ENCODE measurements around the gene VAV3. TPM values are rescaled to one million over a fixed set of nuclear protein-coding genes. Genes with fewer than 3 reads are reported as not detected.

The VAV3 gene
- total RNA-seq, 1 experiment from 2014 or later = 10.0 TPM

DNA sequence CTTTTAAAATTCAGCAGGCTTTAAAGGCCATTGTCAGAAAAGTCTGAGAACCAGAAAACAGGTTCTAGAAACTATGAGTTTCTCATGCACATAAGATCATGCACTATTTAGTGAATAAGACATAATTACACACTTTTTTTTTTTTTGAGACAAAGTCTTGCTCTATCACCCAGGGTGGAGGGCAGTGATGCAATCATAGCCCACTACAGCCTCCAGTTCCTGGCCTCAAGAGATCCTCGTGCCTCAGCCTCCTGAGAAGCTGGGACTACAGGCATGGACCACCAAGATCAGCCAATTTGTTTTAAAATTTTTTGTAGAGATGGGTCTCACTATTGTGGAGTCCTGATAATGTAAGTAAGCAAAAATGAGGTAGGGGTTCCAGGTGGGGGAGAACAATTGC is 134.9 kb downstream of the VAV3 start (continued):
- TF ChIP-seq ESRRA (CRISPR knock-in tag; IDR thresholded peaks at IDR 0.05; ENCODE audit: borderline replicate concordance) (no peak), SOX15 (CRISPR knock-in tag; IDR thresholded peaks at IDR 0.05) (no peak)
- TF ChIP-seq, protein P1, sequence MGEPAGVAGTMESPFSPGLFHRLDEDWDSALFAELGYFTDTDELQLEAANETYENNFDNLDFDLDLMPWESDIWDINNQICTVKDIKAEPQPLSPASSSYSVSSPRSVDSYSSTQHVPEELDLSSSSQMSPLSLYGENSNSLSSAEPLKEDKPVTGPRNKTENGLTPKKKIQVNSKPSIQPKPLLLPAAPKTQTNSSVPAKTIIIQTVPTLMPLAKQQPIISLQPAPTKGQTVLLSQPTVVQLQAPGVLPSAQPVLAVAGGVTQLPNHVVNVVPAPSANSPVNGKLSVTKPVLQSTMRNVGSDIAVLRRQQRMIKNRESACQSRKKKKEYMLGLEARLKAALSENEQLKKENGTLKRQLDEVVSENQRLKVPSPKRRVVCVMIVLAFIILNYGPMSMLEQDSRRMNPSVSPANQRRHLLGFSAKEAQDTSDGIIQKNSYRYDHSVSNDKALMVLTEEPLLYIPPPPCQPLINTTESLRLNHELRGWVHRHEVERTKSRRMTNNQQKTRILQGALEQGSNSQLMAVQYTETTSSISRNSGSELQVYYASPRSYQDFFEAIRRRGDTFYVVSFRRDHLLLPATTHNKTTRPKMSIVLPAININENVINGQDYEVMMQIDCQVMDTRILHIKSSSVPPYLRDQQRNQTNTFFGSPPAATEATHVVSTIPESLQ (CRISPR knock-in tag; IDR thresholded peaks at IDR 0.05) = no peak
- TF ChIP-seq, protein P2, sequence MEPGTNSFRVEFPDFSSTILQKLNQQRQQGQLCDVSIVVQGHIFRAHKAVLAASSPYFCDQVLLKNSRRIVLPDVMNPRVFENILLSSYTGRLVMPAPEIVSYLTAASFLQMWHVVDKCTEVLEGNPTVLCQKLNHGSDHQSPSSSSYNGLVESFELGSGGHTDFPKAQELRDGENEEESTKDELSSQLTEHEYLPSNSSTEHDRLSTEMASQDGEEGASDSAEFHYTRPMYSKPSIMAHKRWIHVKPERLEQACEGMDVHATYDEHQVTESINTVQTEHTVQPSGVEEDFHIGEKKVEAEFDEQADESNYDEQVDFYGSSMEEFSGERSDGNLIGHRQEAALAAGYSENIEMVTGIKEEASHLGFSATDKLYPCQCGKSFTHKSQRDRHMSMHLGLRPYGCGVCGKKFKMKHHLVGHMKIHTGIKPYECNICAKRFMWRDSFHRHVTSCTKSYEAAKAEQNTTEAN (CRISPR knock-in tag; IDR thresholded peaks at IDR 0.05) = no peak

DNA sequence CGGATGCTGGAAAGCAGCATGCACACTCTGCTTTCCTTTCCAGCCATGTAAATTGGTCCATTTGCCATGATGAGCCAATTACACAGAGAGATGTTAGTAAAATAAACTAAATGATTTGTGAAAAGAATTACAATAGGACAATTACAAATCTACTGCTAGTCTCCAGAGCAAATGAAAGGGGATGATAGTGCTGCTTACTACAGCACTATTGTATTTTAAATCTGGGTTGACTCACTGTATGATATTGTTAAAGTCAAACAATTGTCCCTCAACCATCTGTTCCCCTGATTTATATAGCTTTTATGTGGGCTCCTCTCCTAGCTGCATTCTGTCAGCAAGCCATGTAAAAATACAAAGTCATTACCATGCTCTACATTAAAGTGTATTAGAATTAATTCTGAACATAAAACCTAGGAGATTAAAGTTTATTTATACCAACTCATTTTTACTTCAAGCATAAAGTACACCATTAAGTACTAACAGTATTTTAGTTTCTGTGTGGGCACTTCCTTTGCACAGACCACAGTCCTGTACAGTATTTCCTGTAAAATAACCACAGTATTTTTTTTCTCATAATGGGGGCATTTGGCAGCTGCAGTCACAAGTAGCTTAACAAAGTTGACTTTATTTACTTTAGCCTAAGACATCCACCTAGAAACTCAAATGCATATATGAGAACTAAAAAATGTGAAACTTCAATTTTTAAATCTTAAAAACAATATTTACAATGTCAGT is 135.8 kb downstream of the VAV3 start:
- Mint-ChIP-seq H3K9me3 (peaks cover 7% of the 10 kb centered on the region), H3K36me3 (no peaks in the 10 kb centered on the region), H3K4me1 (peaks cover 32% of the 10 kb centered on the region), H3K4me3 (no peak overlapping the region), H3K27ac (0 out of 2 replicates have a peak overlapping the region, but pooled peaks have one; percentile 28), H3K27me3 (ENCODE audit: low read depth) (no peaks in the 10 kb centered on the region)
- CTCF ChIA-PET = interaction anchor here (0.6 kb wide), 1 partner anchor 54 kb away, joined by 3 read pairs; no protein-coding TSS in a partner anchor
- TF ChIP-seq ZNF416 (CRISPR knock-in tag; IDR thresholded peaks at IDR 0.05) (no peak), EMX1 (CRISPR knock-in tag; IDR thresholded peaks at IDR 0.05) (no peak)
- TF ChIP-seq, protein P3, sequence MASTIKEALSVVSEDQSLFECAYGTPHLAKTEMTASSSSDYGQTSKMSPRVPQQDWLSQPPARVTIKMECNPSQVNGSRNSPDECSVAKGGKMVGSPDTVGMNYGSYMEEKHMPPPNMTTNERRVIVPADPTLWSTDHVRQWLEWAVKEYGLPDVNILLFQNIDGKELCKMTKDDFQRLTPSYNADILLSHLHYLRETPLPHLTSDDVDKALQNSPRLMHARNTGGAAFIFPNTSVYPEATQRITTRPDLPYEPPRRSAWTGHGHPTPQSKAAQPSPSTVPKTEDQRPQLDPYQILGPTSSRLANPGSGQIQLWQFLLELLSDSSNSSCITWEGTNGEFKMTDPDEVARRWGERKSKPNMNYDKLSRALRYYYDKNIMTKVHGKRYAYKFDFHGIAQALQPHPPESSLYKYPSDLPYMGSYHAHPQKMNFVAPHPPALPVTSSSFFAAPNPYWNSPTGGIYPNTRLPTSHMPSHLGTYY (CRISPR knock-in tag; IDR thresholded peaks at IDR 0.05) = no peak
- DNase-seq (ENCODE audit: low spot score) = no peak
- POLR2A ChIA-PET = interaction anchor here (0.6 kb wide), 1 partner anchor 311 kb away, joined by 3 read pairs; no protein-coding TSS in a partner anchor
- ATAC-seq = no peak

DNA sequence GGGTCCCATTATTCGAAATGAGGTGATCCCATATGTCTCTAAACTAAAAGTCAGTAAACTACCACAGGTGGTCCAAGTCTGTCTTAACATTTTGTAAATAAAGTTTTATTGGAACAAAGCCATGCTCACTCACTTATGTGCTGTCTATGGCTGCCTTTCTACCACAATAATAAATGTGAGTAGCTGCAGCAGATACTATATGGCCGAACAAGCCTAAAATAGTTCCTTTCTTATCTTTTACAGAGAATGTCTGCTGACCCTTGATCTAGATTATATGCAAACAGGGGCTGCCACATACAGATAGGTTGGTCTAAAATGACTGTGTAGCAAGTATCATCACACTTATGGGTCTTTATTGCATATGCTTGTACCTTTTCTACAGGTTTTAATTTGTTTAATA is 140.0 kb downstream of the VAV3 start:
- Mint-ChIP-seq H3K4me3 (no peak overlapping the region), H3K4me1 (peaks cover 32% of the 10 kb centered on the region), H3K27me3 (ENCODE audit: low read depth) (no peaks in the 10 kb centered on the region), H3K36me3 (peaks cover 7% of the 10 kb centered on the region; the same call in 1 of the 2 replicates), H3K9me3 (peaks cover 16% of the 10 kb centered on the region), H3K27ac (no peak overlapping the region)
- ChIA-PET POLR2A (no interaction called here), CTCF (no interaction called here)
- DNase-seq (ENCODE audit: low spot score) (no peak), ATAC-seq (no peak)
- no peak for TF ChIP-seq NR2C2 (CRISPR knock-in tag; IDR thresholded peaks at IDR 0.05)
- TF ChIP-seq ZNF396 (CRISPR knock-in tag; IDR thresholded peaks at IDR 0.05; ENCODE audit: borderline replicate concordance) = no peak
- no peak for TF ChIP-seq ZNF232 (CRISPR knock-in tag; IDR thresholded peaks at IDR 0.05)
- TF ChIP-seq, protein P4, sequence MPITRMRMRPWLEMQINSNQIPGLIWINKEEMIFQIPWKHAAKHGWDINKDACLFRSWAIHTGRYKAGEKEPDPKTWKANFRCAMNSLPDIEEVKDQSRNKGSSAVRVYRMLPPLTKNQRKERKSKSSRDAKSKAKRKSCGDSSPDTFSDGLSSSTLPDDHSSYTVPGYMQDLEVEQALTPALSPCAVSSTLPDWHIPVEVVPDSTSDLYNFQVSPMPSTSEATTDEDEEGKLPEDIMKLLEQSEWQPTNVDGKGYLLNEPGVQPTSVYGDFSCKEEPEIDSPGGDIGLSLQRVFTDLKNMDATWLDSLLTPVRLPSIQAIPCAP (CRISPR knock-in tag; IDR thresholded peaks at IDR 0.05) = no peak
- TF ChIP-seq ZNF263 (CRISPR knock-in tag; IDR thresholded peaks at IDR 0.05; ENCODE audit: low read depth) = no peak
- no peak for TF ChIP-seq CREM (CRISPR knock-in tag; IDR thresholded peaks at IDR 0.05)
- no peak for TF ChIP-seq ZNF138 (CRISPR knock-in tag; conservative IDR thresholded peaks at IDR 0.05)
- TF ChIP-seq SMAD4 (CRISPR knock-in tag; IDR thresholded peaks at IDR 0.05) = no peak
- no peak for TF ChIP-seq MYBL2 (CRISPR knock-in tag; IDR thresholded peaks at IDR 0.05)
- TF ChIP-seq, protein P5, sequence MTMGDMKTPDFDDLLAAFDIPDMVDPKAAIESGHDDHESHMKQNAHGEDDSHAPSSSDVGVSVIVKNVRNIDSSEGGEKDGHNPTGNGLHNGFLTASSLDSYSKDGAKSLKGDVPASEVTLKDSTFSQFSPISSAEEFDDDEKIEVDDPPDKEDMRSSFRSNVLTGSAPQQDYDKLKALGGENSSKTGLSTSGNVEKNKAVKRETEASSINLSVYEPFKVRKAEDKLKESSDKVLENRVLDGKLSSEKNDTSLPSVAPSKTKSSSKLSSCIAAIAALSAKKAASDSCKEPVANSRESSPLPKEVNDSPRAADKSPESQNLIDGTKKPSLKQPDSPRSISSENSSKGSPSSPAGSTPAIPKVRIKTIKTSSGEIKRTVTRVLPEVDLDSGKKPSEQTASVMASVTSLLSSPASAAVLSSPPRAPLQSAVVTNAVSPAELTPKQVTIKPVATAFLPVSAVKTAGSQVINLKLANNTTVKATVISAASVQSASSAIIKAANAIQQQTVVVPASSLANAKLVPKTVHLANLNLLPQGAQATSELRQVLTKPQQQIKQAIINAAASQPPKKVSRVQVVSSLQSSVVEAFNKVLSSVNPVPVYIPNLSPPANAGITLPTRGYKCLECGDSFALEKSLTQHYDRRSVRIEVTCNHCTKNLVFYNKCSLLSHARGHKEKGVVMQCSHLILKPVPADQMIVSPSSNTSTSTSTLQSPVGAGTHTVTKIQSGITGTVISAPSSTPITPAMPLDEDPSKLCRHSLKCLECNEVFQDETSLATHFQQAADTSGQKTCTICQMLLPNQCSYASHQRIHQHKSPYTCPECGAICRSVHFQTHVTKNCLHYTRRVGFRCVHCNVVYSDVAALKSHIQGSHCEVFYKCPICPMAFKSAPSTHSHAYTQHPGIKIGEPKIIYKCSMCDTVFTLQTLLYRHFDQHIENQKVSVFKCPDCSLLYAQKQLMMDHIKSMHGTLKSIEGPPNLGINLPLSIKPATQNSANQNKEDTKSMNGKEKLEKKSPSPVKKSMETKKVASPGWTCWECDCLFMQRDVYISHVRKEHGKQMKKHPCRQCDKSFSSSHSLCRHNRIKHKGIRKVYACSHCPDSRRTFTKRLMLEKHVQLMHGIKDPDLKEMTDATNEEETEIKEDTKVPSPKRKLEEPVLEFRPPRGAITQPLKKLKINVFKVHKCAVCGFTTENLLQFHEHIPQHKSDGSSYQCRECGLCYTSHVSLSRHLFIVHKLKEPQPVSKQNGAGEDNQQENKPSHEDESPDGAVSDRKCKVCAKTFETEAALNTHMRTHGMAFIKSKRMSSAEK (CRISPR knock-in tag; IDR thresholded peaks at IDR 0.05; ENCODE audit: borderline replicate concordance) = no peak
- TF ChIP-seq IRF2 (CRISPR knock-in tag; IDR thresholded peaks at IDR 0.05; ENCODE audit: borderline replicate concordance, low read depth) = no peak
- no peak for TF ChIP-seq NR3C1 (CRISPR knock-in tag; conservative IDR thresholded peaks at IDR 0.05; ENCODE audit: low read depth)
- TF ChIP-seq, protein P6, sequence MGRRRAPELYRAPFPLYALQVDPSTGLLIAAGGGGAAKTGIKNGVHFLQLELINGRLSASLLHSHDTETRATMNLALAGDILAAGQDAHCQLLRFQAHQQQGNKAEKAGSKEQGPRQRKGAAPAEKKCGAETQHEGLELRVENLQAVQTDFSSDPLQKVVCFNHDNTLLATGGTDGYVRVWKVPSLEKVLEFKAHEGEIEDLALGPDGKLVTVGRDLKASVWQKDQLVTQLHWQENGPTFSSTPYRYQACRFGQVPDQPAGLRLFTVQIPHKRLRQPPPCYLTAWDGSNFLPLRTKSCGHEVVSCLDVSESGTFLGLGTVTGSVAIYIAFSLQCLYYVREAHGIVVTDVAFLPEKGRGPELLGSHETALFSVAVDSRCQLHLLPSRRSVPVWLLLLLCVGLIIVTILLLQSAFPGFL (CRISPR knock-in tag; IDR thresholded peaks at IDR 0.05; ENCODE audit: borderline replicate concordance) = no peak
- no peak for TF ChIP-seq FOXK1 (CRISPR knock-in tag; IDR thresholded peaks at IDR 0.05)
- TF ChIP-seq, protein P7, sequence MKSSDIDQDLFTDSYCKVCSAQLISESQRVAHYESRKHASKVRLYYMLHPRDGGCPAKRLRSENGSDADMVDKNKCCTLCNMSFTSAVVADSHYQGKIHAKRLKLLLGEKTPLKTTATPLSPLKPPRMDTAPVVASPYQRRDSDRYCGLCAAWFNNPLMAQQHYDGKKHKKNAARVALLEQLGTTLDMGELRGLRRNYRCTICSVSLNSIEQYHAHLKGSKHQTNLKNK (CRISPR knock-in tag; IDR thresholded peaks at IDR 0.05) = no peak

All from WTC11 (cell line).